Mesenchymal stem cell (in vitro differentiated cells and primary cell): ENCODE measurements around the gene BMERB1.
"Not testable (repeated sequence)": the region's sequence is repeated elsewhere in the genome, so short reads cannot be mapped to it uniquely, and the experiment has no call there.

ENCODE experiments used
- DNase-seq: peaks from one replicate; pipeline ENCODE4 v3.0.0-alpha.2; 2013
- H2AFZ ChIP-seq: one replicate; pipeline ENCODE4 v1.6.1; 2013; ENCODE audit warnings: low read depth, mild to moderate bottlenecking, control low read depth, inconsistent platforms, low read length, moderate library complexity
- H2AK5ac ChIP-seq: 2 replicates; pipeline ENCODE4 v1.6.1; 2013; ENCODE audit warnings: low read length, moderate library complexity, mild to moderate bottlenecking, inconsistent platforms; ENCODE audit not compliant: severe bottlenecking
- H2BK120ac ChIP-seq: one replicate; pipeline ENCODE4 v1.6.1; 2013; ENCODE audit warnings: low read depth, mild to moderate bottlenecking, inconsistent platforms, low read length, moderate library complexity
- H2BK12ac ChIP-seq, 2 experiments: one replicate each; pipeline ENCODE4 v1.6.1; 2013; ENCODE audit warnings: inconsistent platforms in 2 of 2, low read length in 2 of 2, mild to moderate bottlenecking in 2 of 2, moderate library complexity in 2 of 2, control low read depth in 1 of 2
- H2BK15ac ChIP-seq: one replicate; pipeline ENCODE4 v1.6.1; 2013; ENCODE audit warnings: mild to moderate bottlenecking, low read depth, inconsistent platforms; ENCODE audit not compliant: poor library complexity, severe bottlenecking
- H2BK5ac ChIP-seq: 2 replicates; pipeline ENCODE4 v1.6.1; 2013; ENCODE audit warnings: low read depth, mild to moderate bottlenecking, low read length, control low read depth, inconsistent platforms; ENCODE audit not compliant: poor library complexity, severe bottlenecking
- H3K14ac ChIP-seq, 2 experiments: one replicate each; pipeline ENCODE4 v1.6.1; 2013; ENCODE audit warnings: inconsistent platforms in 2 of 2, low read length in 2 of 2, control low read depth in 1 of 2, mild to moderate bottlenecking in 1 of 2, moderate library complexity in 1 of 2
- H3K18ac ChIP-seq, 2 experiments: one replicate each; pipeline ENCODE4 v1.6.1; 2013; ENCODE audit warnings: inconsistent platforms in 2 of 2, low read length in 2 of 2, control low read depth in 1 of 2, low read depth in 1 of 2, mild to moderate bottlenecking in 1 of 2
- H3K23ac ChIP-seq, 2 experiments: one replicate each; pipeline ENCODE4 v1.6.1; 2013; ENCODE audit warnings: inconsistent platforms in 2 of 2, low read length in 2 of 2, mild to moderate bottlenecking in 2 of 2, moderate library complexity in 2 of 2, control low read depth in 1 of 2
- H3K27ac ChIP-seq: 2 replicates; pipeline ENCODE4 v1.5.1; 2013; ENCODE audit warnings: mild to moderate bottlenecking, moderate library complexity, low read length, control low read depth, inconsistent platforms; ENCODE audit not compliant: poor library complexity, severe bottlenecking
- H3K27me3 ChIP-seq, 2 experiments: 2 replicates each; pipeline versions ENCODE4 v1.6.1 to v1.7.0; 2013; ENCODE audit warnings: low read length in 2 of 2, mild to moderate bottlenecking in 2 of 2, moderate library complexity in 2 of 2, control low read depth in 1 of 2, inconsistent platforms in 1 of 2; ENCODE audit not compliant: control insufficient read depth in 1 of 2, insufficient read depth in 1 of 2
- H3K36me3 ChIP-seq, 2 experiments: 2 replicates each; pipeline versions ENCODE4 v1.6.1 to v1.7.0; 2013; ENCODE audit warnings: low read length in 2 of 2, control low read depth in 1 of 2, inconsistent platforms in 1 of 2, low read depth in 1 of 2, mild to moderate bottlenecking in 1 of 2; ENCODE audit not compliant: insufficient read depth in 2 of 2, control insufficient read depth in 1 of 2
- H3K4ac ChIP-seq, 2 experiments: one replicate each; pipeline ENCODE4 v1.6.1; 2013; ENCODE audit warnings: inconsistent platforms in 2 of 2, low read length in 2 of 2, mild to moderate bottlenecking in 2 of 2, moderate library complexity in 2 of 2, control low read depth in 1 of 2, low read depth in 1 of 2
- H3K4me1 ChIP-seq: 2 replicates; pipeline ENCODE4 v1.6.1; 2013; ENCODE audit warnings: low read depth, low read length, control low read depth; ENCODE audit not compliant: control insufficient read depth, insufficient read depth
- H3K4me2 ChIP-seq: 2 replicates; pipeline ENCODE4 v1.6.1; 2013; ENCODE audit warnings: low read length, mild to moderate bottlenecking, inconsistent platforms; ENCODE audit not compliant: poor library complexity, severe bottlenecking
- H3K4me3 ChIP-seq, 2 experiments: 2 replicates each; pipeline versions ENCODE4 v1.5.1 to v1.7.0; 2013; ENCODE audit warnings: low read length in 2 of 2, mild to moderate bottlenecking in 2 of 2, control low read depth in 1 of 2, low read depth in 1 of 2; ENCODE audit not compliant: insufficient read depth in 1 of 2
- H3K79me1 ChIP-seq: replicated peaks from 2 replicates; pipeline ENCODE4 v1.6.1; 2013; ENCODE audit warnings: mild to moderate bottlenecking, control low read depth, low read length, inconsistent platforms; ENCODE audit not compliant: poor library complexity, severe bottlenecking
- H3K9ac ChIP-seq: 2 replicates; pipeline ENCODE4 v1.7.0; 2013; ENCODE audit warnings: mild to moderate bottlenecking, low read length, moderate library complexity
- H3K9me3 ChIP-seq: 2 replicates; pipeline ENCODE4 v1.7.0; 2013; ENCODE audit warnings: mild to moderate bottlenecking, low read length; ENCODE audit not compliant: control insufficient read depth
- H4K8ac ChIP-seq: one replicate; pipeline ENCODE4 v1.6.1; 2013; ENCODE audit warnings: inconsistent platforms, mild to moderate bottlenecking, low read length, moderate library complexity
- H4K91ac ChIP-seq: one replicate; pipeline ENCODE4 v1.6.1; 2013; ENCODE audit warnings: mild to moderate bottlenecking, low read length, inconsistent platforms
- WGBS: methylation state at CpG from one replicate; pipeline ENCODE4 v1.1.7; 2013; ENCODE audit warnings: mixed read lengths; 5-methylcytosine and 5-hydroxymethylcytosine counted together

BMERB1 gene

DNA sequence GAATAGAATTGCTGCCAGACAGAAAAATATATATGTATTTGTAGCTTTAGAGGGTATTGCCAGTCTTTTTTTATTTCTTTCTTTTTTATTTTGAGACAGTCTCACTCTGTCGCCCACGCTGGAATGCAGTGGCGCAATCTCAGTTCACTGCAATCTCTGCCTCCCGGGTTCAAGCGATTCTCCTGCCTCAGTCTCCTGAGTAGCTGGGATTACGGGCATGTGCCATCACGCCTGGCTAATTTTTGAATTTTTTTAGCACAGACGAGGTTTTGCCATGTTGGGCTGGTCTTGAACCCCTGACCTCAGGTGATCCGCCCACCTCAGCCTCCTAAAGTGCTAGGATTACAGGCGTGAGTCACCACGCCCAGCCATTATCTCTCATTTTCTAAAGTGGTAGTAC lies 3.5 kb upstream of the BMERB1 start:
- not testable (repeated sequence) for H3K18ac ChIP-seq, H3K27me3 ChIP-seq, H3K36me3 ChIP-seq, H3K27ac ChIP-seq, H3K4me1 ChIP-seq, H3K9me3 ChIP-seq, H2AK5ac ChIP-seq, H3K4ac ChIP-seq, H2BK12ac ChIP-seq, H3K4me3 ChIP-seq, H4K91ac ChIP-seq, H2BK5ac ChIP-seq, DNase-seq, H3K9ac ChIP-seq, H3K4me2 ChIP-seq, H3K14ac ChIP-seq, H3K79me1 ChIP-seq, H2BK120ac ChIP-seq, H3K23ac ChIP-seq, H2AFZ ChIP-seq, H4K8ac ChIP-seq, H2BK15ac ChIP-seq
- 96% methylated on average over 11 of the region's 11 CpGs for WGBS

DNA sequence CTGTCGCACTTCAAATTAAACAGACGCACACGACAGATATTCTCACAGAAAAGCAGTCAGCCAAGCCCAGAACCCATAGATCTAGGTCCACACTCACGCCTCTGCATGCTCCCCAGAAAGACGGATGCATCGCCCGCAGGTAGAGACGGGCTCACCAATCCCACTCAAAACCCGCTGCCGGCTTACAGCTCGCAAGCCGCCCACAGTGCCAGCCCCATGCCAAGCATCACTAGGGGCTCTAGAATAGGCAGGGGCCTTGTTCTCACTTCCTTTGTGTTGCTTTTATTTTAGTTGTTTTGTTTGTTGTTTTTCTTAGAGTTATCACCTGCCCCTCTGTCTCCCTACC lies 336 bp upstream of the BMERB1 start:
- Histone ChIP-seq H2AK5ac (no peak overlapping the region), H3K27me3 (no peaks in the 10 kb centered on the region), H2BK12ac (no peak overlapping the region), H4K91ac (no peak overlapping the region), H3K9ac (peak overlapping the region; percentile 94), H3K18ac (no peak overlapping the region), H3K9me3 (no peaks in the 10 kb centered on the region), H2BK120ac (no peak overlapping the region), H3K4ac (no peak overlapping the region), H4K8ac (peak overlapping the region; percentile 66), H3K4me2 (peak overlapping the region; percentile 29), H2AFZ (no peak overlapping the region), H3K4me3 (peak overlapping the region; percentile 83 to 99), H3K14ac (no peak overlapping the region), H3K23ac (no peak overlapping the region), H2BK5ac (no peak overlapping the region), H3K27ac (no peak overlapping the region), H2BK15ac (no peak overlapping the region), H3K4me1 (peaks cover 2% of the 10 kb centered on the region), H3K36me3 (no peaks in the 10 kb centered on the region), H3K79me1 (peaks cover 12% of the 10 kb centered on the region)
- WGBS: 77% methylated on average over 12 of the region's 12 CpGs
- no peak for DNase-seq

DNA sequence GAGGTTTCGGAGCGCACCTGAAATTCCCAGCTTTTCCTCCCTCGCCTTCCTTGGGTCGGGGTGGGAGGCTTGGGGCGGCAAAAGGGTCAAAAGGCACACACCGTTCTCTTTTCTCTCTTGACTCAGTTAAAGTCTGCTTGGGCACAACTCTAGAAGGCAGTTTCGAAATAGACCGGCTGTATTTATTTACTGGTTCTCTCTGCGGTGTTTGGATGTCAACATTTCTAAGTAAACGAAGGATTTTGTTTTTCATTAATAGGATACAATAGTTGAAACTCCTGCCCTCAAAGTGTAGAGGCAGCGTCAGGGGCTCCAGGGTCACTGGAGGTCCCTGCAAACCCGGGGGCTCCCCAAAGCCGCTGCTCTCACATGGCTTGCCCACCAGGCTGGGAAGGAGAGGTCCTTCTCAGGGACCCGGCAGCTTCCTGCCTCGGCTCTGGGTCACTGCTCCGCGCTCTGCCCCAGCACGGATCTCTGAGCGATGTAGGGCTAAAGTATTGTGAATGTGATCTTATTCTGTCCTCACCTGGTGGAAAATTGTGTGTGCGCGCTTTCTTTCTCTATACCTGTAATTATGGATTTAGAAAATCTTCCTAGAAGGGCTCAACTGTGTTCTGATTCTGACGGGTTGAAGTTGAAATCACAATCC lies 952 bp downstream of the BMERB1 start:
- Histone ChIP-seq H2AFZ (peak overlapping the region; percentile 68), H3K27me3 (no peaks in the 10 kb centered on the region), H3K4me3 (peak overlapping the region; percentile 83 to 99), H3K4me1 (peaks cover 5% of the 10 kb centered on the region), H3K4ac (peak overlapping the region in 1 of 2 experiments; percentile 78), H3K36me3 (no peaks in the 10 kb centered on the region), H3K79me1 (peaks cover 18% of the 10 kb centered on the region), H2BK15ac (peak overlapping the region; percentile 26), H3K27ac (no peak overlapping the region), H3K23ac (no peak overlapping the region), H2BK120ac (peak overlapping the region; percentile 83), H4K8ac (peak overlapping the region; percentile 81), H2BK5ac (no peak overlapping the region), H3K9ac (peak overlapping the region; percentile 94), H3K9me3 (no peaks in the 10 kb centered on the region), H2BK12ac (peak overlapping the region; percentile 56 to 84), H3K4me2 (peak overlapping the region; percentile 99), H4K91ac (no peak overlapping the region), H3K14ac (peak overlapping the region in 1 of 2 experiments; percentile 89), H2AK5ac (no peak overlapping the region), H3K18ac (peak overlapping the region; percentile 62 to 87)
- 4% methylated on average over 14 of the region's 22 CpGs for WGBS
- peak; percentile 68 for DNase-seq

DNA sequence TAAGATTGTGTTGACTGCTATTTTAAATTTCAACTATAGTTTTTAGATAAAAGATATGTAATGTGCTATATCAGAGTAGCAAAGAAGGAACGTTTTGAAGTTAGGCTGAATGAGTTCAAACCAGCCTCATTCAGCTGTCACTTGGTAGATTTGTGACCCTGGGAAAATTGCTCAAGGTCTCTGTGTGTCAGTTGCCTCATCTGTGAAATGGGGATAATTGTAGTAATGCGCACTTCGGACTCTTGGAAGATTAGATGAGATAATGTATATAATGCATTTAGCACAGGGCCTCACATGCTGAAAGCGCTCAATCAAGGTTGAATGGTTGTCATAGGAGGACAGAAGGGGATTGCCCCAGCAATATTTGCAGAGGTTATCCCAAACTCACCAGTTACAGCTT lies 4.7 kb downstream of the BMERB1 start:
- H3K9ac ChIP-seq: peak overlapping the region; percentile 67
- no peak overlapping the region for H4K91ac ChIP-seq
- peaks cover 32% of the 10 kb centered on the region for H3K79me1 ChIP-seq
- no peak overlapping the region for H2BK12ac ChIP-seq
- H3K4me1 ChIP-seq: peaks cover 3% of the 10 kb centered on the region
- H3K36me3 ChIP-seq: no peaks in the 10 kb centered on the region
- H3K27me3 ChIP-seq: no peaks in the 10 kb centered on the region
- no peak for DNase-seq
- H2AK5ac ChIP-seq: peak overlapping the region; percentile 36
- peak overlapping the region in 1 of 2 experiments; percentile 42 for H3K4me3 ChIP-seq
- no peak overlapping the region for H2BK120ac ChIP-seq
- no peak overlapping the region for H3K27ac ChIP-seq
- no peak overlapping the region for H2BK5ac ChIP-seq
- no peak overlapping the region for H3K4me2 ChIP-seq
- H3K4ac ChIP-seq: no peak overlapping the region
- H2AFZ ChIP-seq: no peak overlapping the region
- peak overlapping the region in 1 of 2 experiments; percentile 24 for H3K18ac ChIP-seq
- 93% methylated on average over 4 of the region's 4 CpGs for WGBS
- H4K8ac ChIP-seq: no peak overlapping the region
- no peak overlapping the region for H3K23ac ChIP-seq
- no peak overlapping the region for H2BK15ac ChIP-seq
- no peak overlapping the region for H3K14ac ChIP-seq
- no peaks in the 10 kb centered on the region for H3K9me3 ChIP-seq
